GM19099 (cell line): Measurements from ENCODE around the gene GNL1.

Source experiments
- POLR2A ChIP-seq: IDR thresholded peaks from 3 replicates; pipeline ENCODE4 v1.6.1; 2011; ENCODE audit warnings: low read depth; ENCODE audit not compliant: insufficient read length; ENCODE audit errors: extremely low read depth

GNL1 gene

DNA sequence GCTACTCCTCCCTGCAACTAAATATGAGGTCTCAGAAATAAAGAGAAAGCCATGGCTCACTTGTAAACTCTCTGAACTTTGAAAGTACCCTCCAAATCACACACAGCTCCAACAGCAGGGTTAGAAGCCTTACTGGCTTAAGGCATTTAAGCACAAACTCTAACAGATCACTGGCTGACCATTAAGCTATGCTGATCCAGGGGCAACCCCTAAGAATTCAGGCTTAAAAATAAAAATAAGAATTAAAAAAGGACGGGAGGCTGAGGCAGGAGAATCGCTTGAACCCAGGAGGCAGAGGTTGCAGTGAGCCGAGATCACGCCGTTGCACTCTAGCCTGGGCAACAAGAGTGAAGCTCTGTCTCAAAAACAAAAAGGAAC lies 45.1 kb downstream of the GNL1 start:
- TF ChIP-seq POLR2A: no peak

DNA sequence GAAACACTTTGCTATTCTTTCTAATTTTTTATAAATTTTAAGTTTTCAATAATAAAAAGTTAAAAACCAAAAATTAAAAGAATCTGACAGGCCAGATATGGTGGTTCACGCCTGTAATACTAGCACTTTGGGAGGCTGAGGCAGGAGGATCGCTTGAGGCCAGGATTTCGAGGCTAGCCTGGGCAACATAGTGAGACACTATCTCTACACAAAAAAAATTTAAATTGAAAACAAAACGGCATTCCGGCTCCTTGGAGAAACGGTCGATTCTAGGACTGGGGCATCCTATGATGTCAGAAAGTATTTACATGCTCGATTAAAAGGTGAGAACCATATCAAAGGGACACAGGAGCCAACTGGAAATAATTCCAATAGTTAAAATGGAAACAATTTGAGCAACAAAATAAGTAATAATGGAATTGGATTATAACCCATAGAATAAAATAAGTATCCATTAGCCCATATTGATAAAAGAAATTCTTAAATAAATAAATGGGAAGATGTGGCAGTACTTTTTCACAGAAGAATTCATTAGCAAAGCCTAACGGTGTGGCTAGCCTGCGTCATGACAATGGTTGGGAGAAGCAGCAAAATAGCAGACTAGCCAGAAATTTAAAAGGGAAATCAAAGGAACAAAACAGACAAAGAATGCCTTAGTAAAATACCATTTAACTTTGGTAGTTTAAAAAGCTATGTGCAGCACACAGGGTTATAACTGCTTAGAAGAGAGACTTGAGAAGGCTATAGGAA lies 45.7 kb downstream of the GNL1 start:
- no peak for TF ChIP-seq POLR2A

DNA sequence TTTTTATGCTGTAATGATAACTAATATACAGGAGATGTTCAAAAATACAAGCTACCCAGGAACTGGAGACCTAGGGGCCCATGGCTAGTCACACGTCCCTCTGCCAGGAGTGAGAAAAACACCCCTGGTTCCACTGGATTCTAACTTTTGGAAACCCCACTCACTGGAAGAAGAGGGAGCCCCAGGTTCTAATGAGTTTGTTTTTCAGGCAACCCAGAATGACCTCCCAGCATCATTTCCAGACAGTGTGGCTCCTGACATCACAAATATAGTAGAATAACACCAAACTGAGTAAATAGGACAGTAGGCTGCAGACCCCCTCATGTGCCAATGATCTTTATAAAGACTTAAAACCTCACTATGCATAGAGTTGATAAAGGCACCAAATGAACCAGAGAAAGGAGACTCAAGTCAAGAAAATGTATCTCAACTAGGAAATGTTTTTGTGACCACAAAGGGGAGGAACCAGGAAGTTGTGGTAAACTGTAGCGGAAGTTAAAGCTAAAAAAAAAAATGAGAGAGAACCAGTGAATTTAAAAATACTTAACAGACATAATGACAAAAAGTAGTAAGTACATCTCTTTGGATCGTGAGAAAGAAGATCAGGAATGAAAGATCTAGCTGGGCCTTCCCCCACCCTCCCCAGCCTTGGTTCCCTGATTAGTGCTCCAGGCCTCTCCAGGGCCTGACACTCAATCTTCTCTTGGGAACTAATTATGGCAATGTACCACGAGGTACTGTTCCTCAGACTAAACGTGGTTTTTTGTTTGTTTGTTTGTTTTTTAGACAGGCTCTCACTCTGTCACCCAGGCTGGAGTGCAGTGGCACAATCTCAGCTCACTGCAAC lies 47.2 kb downstream of the GNL1 start:
- no peak for TF ChIP-seq POLR2A

DNA sequence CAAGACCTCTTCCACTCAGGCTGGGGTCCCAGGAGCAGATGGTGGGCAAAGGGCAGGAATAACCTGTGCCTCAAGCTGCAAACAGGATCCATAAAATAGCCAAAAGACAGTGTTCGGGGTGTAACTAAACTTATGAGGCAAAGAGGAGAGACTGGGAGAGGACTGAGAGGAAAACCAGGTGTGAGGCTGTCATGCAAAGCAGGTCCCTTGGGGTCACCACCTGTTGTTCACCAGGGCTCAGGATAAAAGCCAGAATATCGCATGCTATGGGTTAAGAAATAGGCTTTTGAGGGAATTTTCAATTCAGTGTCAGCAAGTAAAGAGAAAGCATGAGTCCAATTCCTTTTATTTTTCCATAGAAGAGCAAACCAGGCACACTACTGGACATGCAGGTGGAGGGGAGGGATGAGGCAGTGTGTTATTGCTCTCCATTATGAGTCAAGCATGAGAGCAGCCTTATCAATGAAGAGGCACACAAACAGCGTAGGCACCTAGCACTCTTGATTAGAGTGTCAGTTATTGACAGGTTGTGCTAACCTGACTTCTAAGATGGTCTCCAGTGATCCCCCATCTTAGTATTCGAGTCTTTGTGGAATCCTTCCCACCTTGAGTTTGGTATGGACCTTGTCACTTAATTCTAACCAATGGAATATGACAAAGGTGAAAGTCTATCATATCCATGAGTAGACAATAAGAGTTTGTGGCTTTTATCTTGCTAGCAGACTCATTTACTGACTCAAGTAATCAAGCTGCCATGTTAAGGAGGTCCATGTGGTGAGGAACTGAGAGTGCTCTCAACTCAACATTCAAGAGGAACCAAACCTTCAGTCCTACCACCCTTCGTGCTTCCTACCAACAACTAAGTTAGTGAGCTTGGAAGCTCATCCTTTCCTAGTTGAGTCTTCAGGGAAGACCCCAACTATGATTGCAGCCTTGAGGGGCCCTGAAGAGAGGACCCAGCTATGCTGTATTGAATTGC lies 48.2 kb downstream of the GNL1 start:
- TF ChIP-seq POLR2A: peak; percentile 22

DNA sequence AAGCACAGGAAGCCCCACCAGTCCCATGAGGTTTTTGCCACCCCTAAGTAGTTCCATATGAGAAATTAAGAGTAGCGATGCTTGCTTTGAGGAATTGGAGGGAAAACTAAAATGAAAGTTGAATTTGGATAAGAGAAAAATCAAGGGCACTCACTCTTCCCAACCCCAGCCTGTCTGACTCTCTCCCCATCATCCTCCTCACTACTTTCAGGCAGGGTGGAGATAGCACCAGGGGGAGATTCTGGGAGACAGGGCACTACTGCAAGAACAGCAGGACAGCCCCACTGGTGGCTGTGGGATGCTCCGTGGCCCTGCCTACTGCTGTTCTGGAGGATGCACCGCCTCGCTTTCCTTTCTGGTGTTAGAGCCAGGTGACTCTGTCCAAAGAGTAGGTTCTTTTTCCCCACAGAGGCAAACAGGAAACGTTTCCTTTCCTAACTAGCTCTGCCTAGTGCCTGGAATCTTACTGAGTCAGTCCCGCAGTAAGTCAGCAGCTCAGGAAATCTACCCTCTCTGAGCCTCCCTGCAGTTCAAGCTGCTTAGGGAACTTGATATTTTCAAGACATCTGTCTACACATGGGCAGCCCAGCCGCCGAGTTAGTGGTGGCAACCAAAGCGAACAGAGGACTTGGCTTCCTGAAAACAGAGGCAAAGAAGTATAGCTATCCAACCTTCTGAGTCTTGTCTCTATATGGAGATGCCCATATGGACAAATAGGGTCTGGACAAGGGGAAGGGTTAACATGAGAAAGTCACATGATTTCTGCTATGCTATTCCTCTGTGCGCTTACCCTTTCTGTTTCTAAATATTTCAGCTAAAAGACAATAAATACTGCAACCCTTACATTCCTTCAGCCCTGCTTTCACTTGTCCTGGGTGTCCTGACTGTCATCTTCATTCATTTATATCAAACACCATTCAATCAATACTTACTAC lies 55.6 kb downstream of the GNL1 start:
- no peak for TF ChIP-seq POLR2A

DNA sequence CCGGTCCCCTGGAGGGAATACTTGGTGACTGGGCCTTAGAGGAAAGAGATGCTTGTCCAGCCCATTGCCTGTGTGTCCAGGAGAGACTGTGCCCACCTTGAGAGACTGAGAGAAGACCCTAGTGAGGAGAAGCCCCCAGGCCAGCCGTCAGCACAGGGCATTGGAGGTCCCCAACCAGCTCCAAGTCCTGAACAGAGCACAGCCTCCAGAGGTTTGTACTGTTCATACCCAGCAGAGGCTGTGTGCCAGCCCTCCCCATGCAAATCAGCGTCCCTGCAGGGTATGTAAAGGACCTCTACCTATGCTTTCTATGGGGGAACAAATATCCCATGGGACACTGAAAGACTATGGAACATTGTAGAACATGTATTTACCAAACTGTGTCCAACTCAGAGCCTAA lies 58.6 kb downstream of the GNL1 start:
- TF ChIP-seq POLR2A: no peak

DNA sequence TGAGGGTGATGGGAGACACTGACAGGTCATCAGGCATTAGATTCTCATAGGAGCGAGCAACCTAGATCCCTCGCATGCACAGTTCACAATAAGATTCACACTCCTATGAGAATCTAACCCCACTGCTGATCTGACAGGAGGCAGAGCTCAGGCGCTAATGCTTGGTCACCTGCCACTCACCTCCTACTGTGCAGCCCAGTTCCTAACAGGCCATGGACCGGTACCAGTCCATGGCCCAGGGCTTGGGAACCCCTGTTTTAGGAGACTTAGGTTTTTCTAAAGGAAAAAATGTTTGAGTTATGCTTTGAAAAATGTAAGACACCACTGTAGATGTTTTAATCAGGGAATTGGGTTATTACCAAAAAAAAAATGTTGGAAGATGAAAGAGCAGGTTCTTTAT lies 60.3 kb downstream of the GNL1 start:
- no peak for TF ChIP-seq POLR2A

DNA sequence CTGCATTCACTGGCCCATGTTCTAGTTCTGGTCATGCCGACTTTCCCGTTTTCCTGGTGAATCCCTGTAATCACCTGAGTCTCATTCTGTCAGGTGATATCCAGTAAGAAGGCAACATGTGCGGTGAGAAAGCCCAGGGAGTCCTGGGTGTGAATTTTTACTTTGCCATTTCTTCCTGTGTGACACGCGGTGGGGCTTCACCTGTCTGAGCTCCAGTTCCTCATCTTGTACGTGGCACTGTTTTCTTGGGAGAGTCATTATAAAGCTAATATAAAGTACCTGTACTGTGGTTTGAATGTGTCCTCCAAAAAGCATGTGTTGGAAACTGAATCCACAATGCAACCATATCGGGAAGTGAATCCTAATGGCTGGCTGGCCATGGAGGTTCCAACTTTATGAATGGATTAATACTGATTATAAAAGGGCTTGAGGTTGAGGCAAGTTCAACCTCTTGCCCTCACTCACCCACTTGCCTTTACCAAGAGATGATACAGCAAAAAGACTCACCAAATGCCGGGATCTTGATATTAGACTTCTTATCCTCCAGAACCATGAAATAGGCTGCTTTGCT lies 61.9 kb downstream of the GNL1 start:
- no peak for TF ChIP-seq POLR2A

DNA sequence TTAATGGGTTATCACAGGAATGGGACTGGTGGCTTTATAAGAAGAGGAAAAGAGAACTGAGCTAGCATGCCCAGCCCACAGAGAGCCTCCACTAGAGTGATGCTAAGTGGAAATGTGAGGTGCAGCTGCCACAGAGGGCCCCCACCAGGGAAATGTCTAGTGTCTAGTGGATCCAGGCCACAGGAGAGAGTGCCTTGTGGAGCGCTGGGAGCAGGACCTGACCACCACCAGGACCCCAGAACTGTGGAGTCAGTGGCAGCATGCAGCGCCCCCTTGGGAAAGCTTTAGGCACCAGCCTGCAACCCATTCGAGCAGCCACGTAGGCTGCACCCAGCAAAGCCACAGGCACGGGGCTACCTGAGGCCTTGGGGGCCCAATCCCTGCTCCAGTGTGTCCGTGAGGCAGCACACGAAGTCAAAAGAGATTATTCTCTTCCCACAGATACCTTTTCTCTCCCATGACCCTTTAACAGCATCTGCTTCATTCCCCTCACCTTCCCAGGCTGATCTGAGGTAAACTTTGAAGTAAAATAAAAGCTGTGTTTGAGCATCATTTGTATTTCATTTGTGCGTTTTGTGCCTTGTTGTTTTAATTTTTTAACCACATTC lies 62.5 kb downstream of the GNL1 start:
- peak; percentile 82 for TF ChIP-seq POLR2A

DNA sequence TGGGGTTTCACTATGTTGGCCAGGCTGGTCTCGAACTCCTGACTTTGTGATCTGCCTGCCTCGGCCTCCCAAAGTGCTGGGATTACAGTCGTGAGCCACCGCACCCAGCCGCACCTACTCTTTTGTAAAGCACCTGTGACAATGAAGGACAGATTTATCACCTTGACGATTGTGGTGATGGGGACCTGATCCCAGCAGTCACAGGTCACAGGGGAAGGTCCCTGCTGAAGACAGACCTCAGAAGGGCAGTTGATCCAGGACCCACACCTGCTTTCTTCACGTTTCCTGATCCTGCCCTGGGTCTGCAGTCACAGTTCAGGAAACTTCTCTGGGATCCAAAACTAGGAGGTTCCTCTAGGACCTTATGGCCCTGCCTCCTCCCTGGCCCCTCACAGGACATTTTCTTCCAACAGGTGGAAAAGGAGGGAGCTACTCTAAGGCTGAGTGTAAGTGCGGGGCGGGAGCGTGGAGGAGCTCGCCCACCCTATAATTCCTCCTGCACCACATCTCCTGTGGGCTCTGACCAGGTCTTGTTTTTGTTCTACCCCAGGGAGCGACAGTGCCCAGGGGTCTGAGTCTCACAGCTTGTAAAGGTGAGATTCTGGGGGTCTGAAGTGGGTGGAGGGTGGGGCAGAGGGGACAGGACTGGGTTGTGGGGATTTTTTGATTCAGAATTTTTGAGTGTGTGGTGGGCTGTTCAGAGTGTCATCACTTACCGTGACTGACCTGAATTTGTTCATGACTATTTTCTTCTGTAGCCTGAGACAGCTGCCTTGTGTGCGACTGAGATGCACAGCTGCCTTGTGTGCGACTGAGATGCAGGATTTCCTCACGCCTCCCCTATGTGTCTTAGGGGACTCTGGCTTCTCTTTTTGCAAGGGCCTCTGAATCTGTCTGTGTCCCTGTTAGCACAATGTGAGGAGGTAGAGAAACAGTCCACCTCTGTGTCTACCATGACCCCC lies 64.0 kb downstream of the GNL1 start:
- peak; percentile 34 for TF ChIP-seq POLR2A
